HCT116 (cell line): ENCODE data around the gene L3HYPDH.

Experiments
- EGR1 ChIP-seq: IDR thresholded peaks from 2 replicates; pipeline ENCODE4 v1.6.1; 2012; ENCODE audit warnings: low read depth
- EZH2 ChIP-seq: fragments of 200-600 bp; sonication (generic); IDR thresholded peaks from 2 replicates; pipeline ENCODE4 v1.6.1; 2017; ENCODE audit warnings: antibody characterized with exemption, mixed run types
- EZH2phosphoT487 ChIP-seq: fragments of 200-600 bp; IDR thresholded peaks from 2 replicates; pipeline ENCODE4 v1.6.1; 2018; ENCODE audit warnings: antibody characterized with exemption, borderline replicate concordance
- POLR2A ChIP-seq: IDR thresholded peaks from 2 replicates; pipeline ENCODE4 v1.7.0; 2011; ENCODE audit warnings: borderline replicate concordance; ENCODE audit not compliant: insufficient read depth, insufficient read length; ENCODE audit errors: extremely low read depth
- POLR2AphosphoS5 ChIP-seq: IDR thresholded peaks from 2 replicates; pipeline ENCODE4 v1.6.1; 2011; ENCODE audit warnings: mild to moderate bottlenecking, low read depth, low read length, moderate library complexity
- RAD21 ChIP-seq: IDR thresholded peaks from 2 replicates; pipeline ENCODE4 v1.6.1; 2012; ENCODE audit warnings: low read depth, mild to moderate bottlenecking
- SIN3A ChIP-seq: IDR thresholded peaks from 2 replicates; pipeline ENCODE4 v1.6.1; 2012; ENCODE audit warnings: low read depth
- ZNF274 ChIP-seq: fragments of 200-500 bp; sonication (Bioruptor generic); IDR thresholded peaks from 2 replicates; pipeline ENCODE4 v1.6.1; 2014; ENCODE audit warnings: mild to moderate bottlenecking, low read depth, low read length, inconsistent platforms
- TF ChIP-seq, protein P1 (sequence below), 3 experiments: fragments of 200-600 bp in 1 of 3; sonication (generic) in 1 of 3; IDR thresholded peaks in 2 of 3; conservative IDR thresholded peaks in 1 of 3; 2 replicates each; pipeline ENCODE4 v1.5.1; 2012 to 2017; ENCODE audit warnings: low read depth in 2 of 3, low read length in 2 of 3, antibody characterized with exemption in 1 of 3, borderline replicate concordance in 1 of 3, control low read depth in 1 of 3, mild to moderate bottlenecking in 1 of 3, mixed read lengths in 1 of 3, mixed run types in 1 of 3, moderate library complexity in 1 of 3; ENCODE audit not compliant: insufficient read depth in 1 of 3
- TF ChIP-seq, protein P2 (sequence below): IDR thresholded peaks from 2 replicates; pipeline ENCODE4 v1.6.1; 2012
- TF ChIP-seq, protein P3 (sequence below): IDR thresholded peaks from 2 replicates; pipeline ENCODE4 v1.6.1; 2012; ENCODE audit warnings: low read depth
- TF ChIP-seq, protein P4 (sequence below): IDR thresholded peaks from 2 replicates; pipeline ENCODE4 v1.6.1; 2011; ENCODE audit warnings: mild to moderate bottlenecking, low read length, moderate library complexity; ENCODE audit not compliant: insufficient replicate concordance; ENCODE audit errors: extremely low read depth

DNA sequence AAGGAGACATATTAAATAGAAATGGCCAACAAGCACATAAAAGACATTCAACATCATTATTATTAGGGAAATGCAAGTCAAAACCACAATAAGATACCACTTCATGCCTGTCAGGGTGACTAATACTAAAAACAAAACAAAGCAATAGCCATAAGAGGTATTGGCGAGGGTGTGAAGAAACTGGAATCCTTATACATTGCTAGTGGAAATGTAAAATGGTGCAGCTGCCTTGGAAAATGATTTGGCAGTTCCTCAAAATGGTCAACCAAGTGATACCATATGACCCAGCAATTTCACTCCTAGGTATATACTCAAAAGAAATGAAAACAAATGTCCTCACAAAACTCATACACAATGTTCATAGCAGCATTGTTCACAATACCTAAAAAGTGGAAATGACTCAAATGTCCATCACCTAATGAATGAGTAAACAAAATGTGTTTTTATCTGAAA, 46.0 kb downstream of the L3HYPDH start:
- TF ChIP-seq POLR2A (no peak), SIN3A (no peak), EZH2 (no peak), ZNF274 (no peak), POLR2AphosphoS5 (no peak), EZH2phosphoT487 (no peak), EGR1 (no peak), RAD21 (no peak)
- TF ChIP-seq, protein P1, sequence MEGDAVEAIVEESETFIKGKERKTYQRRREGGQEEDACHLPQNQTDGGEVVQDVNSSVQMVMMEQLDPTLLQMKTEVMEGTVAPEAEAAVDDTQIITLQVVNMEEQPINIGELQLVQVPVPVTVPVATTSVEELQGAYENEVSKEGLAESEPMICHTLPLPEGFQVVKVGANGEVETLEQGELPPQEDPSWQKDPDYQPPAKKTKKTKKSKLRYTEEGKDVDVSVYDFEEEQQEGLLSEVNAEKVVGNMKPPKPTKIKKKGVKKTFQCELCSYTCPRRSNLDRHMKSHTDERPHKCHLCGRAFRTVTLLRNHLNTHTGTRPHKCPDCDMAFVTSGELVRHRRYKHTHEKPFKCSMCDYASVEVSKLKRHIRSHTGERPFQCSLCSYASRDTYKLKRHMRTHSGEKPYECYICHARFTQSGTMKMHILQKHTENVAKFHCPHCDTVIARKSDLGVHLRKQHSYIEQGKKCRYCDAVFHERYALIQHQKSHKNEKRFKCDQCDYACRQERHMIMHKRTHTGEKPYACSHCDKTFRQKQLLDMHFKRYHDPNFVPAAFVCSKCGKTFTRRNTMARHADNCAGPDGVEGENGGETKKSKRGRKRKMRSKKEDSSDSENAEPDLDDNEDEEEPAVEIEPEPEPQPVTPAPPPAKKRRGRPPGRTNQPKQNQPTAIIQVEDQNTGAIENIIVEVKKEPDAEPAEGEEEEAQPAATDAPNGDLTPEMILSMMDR (IDR thresholded peaks at IDR 0.05 in 2 of 3, conservative IDR thresholded peaks at IDR 0.05 in 1 of 3; ENCODE audit: borderline replicate concordance in 1 of 3, insufficient read depth in 1 of 3, low read depth in 2 of 3, low read length in 2 of 3) = no peak
- TF ChIP-seq, protein P2, sequence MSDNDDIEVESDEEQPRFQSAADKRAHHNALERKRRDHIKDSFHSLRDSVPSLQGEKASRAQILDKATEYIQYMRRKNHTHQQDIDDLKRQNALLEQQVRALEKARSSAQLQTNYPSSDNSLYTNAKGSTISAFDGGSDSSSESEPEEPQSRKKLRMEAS = no peak
- TF ChIP-seq, protein P3, sequence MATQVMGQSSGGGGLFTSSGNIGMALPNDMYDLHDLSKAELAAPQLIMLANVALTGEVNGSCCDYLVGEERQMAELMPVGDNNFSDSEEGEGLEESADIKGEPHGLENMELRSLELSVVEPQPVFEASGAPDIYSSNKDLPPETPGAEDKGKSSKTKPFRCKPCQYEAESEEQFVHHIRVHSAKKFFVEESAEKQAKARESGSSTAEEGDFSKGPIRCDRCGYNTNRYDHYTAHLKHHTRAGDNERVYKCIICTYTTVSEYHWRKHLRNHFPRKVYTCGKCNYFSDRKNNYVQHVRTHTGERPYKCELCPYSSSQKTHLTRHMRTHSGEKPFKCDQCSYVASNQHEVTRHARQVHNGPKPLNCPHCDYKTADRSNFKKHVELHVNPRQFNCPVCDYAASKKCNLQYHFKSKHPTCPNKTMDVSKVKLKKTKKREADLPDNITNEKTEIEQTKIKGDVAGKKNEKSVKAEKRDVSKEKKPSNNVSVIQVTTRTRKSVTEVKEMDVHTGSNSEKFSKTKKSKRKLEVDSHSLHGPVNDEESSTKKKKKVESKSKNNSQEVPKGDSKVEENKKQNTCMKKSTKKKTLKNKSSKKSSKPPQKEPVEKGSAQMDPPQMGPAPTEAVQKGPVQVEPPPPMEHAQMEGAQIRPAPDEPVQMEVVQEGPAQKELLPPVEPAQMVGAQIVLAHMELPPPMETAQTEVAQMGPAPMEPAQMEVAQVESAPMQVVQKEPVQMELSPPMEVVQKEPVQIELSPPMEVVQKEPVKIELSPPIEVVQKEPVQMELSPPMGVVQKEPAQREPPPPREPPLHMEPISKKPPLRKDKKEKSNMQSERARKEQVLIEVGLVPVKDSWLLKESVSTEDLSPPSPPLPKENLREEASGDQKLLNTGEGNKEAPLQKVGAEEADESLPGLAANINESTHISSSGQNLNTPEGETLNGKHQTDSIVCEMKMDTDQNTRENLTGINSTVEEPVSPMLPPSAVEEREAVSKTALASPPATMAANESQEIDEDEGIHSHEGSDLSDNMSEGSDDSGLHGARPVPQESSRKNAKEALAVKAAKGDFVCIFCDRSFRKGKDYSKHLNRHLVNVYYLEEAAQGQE = no peak
- TF ChIP-seq, protein P4, sequence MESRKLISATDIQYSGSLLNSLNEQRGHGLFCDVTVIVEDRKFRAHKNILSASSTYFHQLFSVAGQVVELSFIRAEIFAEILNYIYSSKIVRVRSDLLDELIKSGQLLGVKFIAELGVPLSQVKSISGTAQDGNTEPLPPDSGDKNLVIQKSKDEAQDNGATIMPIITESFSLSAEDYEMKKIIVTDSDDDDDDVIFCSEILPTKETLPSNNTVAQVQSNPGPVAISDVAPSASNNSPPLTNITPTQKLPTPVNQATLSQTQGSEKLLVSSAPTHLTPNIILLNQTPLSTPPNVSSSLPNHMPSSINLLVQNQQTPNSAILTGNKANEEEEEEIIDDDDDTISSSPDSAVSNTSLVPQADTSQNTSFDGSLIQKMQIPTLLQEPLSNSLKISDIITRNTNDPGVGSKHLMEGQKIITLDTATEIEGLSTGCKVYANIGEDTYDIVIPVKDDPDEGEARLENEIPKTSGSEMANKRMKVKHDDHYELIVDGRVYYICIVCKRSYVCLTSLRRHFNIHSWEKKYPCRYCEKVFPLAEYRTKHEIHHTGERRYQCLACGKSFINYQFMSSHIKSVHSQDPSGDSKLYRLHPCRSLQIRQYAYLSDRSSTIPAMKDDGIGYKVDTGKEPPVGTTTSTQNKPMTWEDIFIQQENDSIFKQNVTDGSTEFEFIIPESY = no peak
